ENCODE measurements around the gene CAMTA1.

DNA sequence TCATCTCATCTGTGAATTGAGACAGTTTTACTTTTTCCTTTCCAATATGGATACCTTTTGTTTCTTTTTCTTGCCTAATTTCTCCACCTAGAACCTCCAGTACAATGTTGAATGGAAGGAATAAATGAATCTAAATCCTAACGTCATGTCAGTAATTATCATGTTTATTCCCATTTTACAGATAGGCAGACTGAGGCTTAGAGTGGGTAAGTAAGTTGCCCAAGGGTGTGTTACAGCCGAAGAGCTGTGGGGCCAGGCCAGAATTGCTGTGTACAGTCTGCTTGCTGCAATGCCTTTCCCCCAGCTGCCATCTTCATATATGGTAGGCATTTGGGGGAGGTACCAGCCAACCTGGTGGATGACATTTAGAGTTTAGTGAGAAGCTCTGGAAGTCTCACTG, 162.7 kb downstream of the CAMTA1 start:
- TF ChIP-seq, protein P1, sequence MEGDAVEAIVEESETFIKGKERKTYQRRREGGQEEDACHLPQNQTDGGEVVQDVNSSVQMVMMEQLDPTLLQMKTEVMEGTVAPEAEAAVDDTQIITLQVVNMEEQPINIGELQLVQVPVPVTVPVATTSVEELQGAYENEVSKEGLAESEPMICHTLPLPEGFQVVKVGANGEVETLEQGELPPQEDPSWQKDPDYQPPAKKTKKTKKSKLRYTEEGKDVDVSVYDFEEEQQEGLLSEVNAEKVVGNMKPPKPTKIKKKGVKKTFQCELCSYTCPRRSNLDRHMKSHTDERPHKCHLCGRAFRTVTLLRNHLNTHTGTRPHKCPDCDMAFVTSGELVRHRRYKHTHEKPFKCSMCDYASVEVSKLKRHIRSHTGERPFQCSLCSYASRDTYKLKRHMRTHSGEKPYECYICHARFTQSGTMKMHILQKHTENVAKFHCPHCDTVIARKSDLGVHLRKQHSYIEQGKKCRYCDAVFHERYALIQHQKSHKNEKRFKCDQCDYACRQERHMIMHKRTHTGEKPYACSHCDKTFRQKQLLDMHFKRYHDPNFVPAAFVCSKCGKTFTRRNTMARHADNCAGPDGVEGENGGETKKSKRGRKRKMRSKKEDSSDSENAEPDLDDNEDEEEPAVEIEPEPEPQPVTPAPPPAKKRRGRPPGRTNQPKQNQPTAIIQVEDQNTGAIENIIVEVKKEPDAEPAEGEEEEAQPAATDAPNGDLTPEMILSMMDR (IDR thresholded peaks at IDR 0.05; ENCODE audit: borderline replicate concordance, extremely low read depth, low read length, poor library complexity, severe bottlenecking), result no peak
- no peak for TF ChIP-seq EZH2 (IDR thresholded peaks at IDR 0.05; ENCODE audit: borderline replicate concordance, low read depth, low read length, severe bottlenecking)

All from DND-41 (cell line).